ENCODE results near the gene ADAMTS19. TPM values are rescaled to one million over a fixed set of nuclear protein-coding genes. Genes with fewer than 3 reads are reported as not detected.

Gene ADAMTS19
- polyA plus RNA-seq, 1 donor (not counting 4 experiments of a cell fraction or from before 2014, with no cell fraction given) = 0.08 TPM

DNA sequence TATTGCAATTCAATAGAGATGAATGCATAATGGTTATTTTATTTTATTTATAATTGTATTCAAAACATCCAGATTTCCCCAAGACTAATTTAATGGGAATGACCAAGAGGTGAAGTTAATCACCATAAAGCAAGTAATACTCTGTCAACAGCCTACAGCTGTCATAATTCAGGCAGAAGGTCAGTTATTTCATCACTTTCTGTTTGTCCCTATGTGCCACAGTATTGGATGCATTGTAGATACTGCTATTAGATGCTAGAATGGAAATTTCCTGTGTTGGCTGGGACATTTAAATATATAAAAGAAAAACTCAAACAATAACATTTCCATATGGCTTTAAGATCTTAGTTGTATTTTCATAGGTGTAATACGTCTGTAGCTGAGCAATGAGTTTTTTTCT is 231.1 kb downstream of the ADAMTS19 start:
- no peaks in the 10 kb centered on the region for H3K79me2 ChIP-seq (ENCODE audit: control insufficient read depth, insufficient read depth, low read length)
- FAIRE-seq (no peak), DNase-seq (ENCODE audit: low read depth, low spot score) (no peak)
- no peak overlapping the region for H3K9ac ChIP-seq (ENCODE audit: control insufficient read depth, extremely low read depth, insufficient read depth, low read length)
- TF ChIP-seq CTCF (optimal IDR thresholded peaks at IDR 0.05 in 1 of 3, IDR thresholded peaks at IDR 0.05 in 1 of 3, conservative IDR thresholded peaks at IDR 0.05 in 1 of 3; ENCODE audit: extremely low read depth in 1 of 3, insufficient read depth in 2 of 3, low read length in 3 of 3) (no peak), EZH2 (IDR thresholded peaks at IDR 0.05; ENCODE audit: low read length) (no peak)
- dilution Hi-C loops (cut with MboI; ENCODE audit: extremely low pct_ligation_motif_present, low sequenced_read_pairs) = no loop called here
- H3K9me3 ChIP-seq (ENCODE audit: control insufficient read depth, low read depth, low read length) = no peaks in the 10 kb centered on the region
- no peaks in the 10 kb centered on the region for H3K4me1 ChIP-seq (ENCODE audit: control insufficient read depth, extremely low read depth, insufficient read depth, low read length)
- H3K9me1 ChIP-seq (ENCODE audit: control insufficient read depth, extremely low read depth, insufficient read depth, low read length) = no peaks in the 10 kb centered on the region
- H3K27ac ChIP-seq (ENCODE audit: control insufficient read depth, insufficient read depth, low read length) = no peak overlapping the region
- H3K4me3 ChIP-seq (ENCODE audit: control insufficient read depth in 2 of 3, extremely low read depth in 1 of 3, insufficient read depth in 2 of 3, low read depth in 1 of 3, low read length in 3 of 3) = no peak overlapping the region
- H3K4me2 ChIP-seq (ENCODE audit: control insufficient read depth, extremely low read depth, insufficient read depth, low read depth, low read length) = no peak overlapping the region
- no peaks in the 10 kb centered on the region for H4K20me1 ChIP-seq (ENCODE audit: control insufficient read depth, extremely low read depth, insufficient read depth, low read length)
- no peaks in the 10 kb centered on the region for H3K27me3 ChIP-seq (ENCODE audit: control insufficient read depth, extremely low read depth, insufficient read depth, low read length)
- H2AFZ ChIP-seq (ENCODE audit: control insufficient read depth, low read length) = no peak overlapping the region
- H3K36me3 ChIP-seq (ENCODE audit: control insufficient read depth in 2 of 2, extremely low read depth in 1 of 2, insufficient read depth in 2 of 2, low read length in 2 of 2) = no peaks in the 10 kb centered on the region

GRCh38 chr5:129696636-129697035 is 236.5 kb downstream of the ADAMTS19 start:
- Histone ChIP-seq H3K27me3 (ENCODE audit: control insufficient read depth, extremely low read depth, insufficient read depth, low read length) (no peaks in the 10 kb centered on the region), H3K27ac (ENCODE audit: control insufficient read depth, insufficient read depth, low read length) (no peak overlapping the region), H3K9ac (ENCODE audit: control insufficient read depth, extremely low read depth, insufficient read depth, low read length) (no peak overlapping the region), H3K4me3 (ENCODE audit: control insufficient read depth in 2 of 3, extremely low read depth in 1 of 3, insufficient read depth in 2 of 3, low read depth in 1 of 3, low read length in 3 of 3) (no peak overlapping the region), H3K36me3 (ENCODE audit: control insufficient read depth in 2 of 2, extremely low read depth in 1 of 2, insufficient read depth in 2 of 2, low read length in 2 of 2) (no peaks in the 10 kb centered on the region), H3K4me1 (ENCODE audit: control insufficient read depth, extremely low read depth, insufficient read depth, low read length) (no peaks in the 10 kb centered on the region), H4K20me1 (ENCODE audit: control insufficient read depth, extremely low read depth, insufficient read depth, low read length) (no peaks in the 10 kb centered on the region), H3K9me1 (ENCODE audit: control insufficient read depth, extremely low read depth, insufficient read depth, low read length) (no peaks in the 10 kb centered on the region), H2AFZ (ENCODE audit: control insufficient read depth, low read length) (no peak overlapping the region), H3K4me2 (ENCODE audit: control insufficient read depth, extremely low read depth, insufficient read depth, low read depth, low read length) (no peak overlapping the region), H3K79me2 (ENCODE audit: control insufficient read depth, insufficient read depth, low read length) (no peaks in the 10 kb centered on the region), H3K9me3 (ENCODE audit: control insufficient read depth, low read depth, low read length) (no peaks in the 10 kb centered on the region)
- dilution Hi-C loops (cut with MboI; ENCODE audit: extremely low pct_ligation_motif_present, low sequenced_read_pairs) = no loop called here
- FAIRE-seq (no peak), DNase-seq (ENCODE audit: low read depth, low spot score) (no peak)
- TF ChIP-seq EZH2 (IDR thresholded peaks at IDR 0.05; ENCODE audit: low read length) = no peak
- no peak for TF ChIP-seq CTCF (optimal IDR thresholded peaks at IDR 0.05 in 1 of 3, IDR thresholded peaks at IDR 0.05 in 1 of 3, conservative IDR thresholded peaks at IDR 0.05 in 1 of 3; ENCODE audit: extremely low read depth in 1 of 3, insufficient read depth in 2 of 3, low read length in 3 of 3)

All from keratinocyte (primary cell).